A549 (cell line): ENCODE measurements around the gene VIPR2. TPM values are rescaled to one million over a fixed set of nuclear protein-coding genes. Genes with fewer than 3 reads are reported as not detected.

Experiments
- ATAC-seq, 2 experiments: fragments of 200-7000 bp in 1 of 2; fragments of >200 bp in 1 of 2; cut with Nextera tagmentation in 1 of 2; cut with Tn5 transposase in 1 of 2; 3 replicates each; pipeline versions ENCODE4 v1.8.0 to v1.9.1; 2018 to 2020; ENCODE audit warnings: mild to moderate bottlenecking in 1 of 2, moderate library complexity in 1 of 2
- CTCF ChIA-PET: fragments of 300-600 bp; sonication (Branson Sonifier 250); formaldehyde crosslinking; extraction: SDS; loops from one replicate; lab custom pipeline; 2021; ENCODE audit warnings: antibody characterized with exemption, inconsistent platforms; lab: Yijun Ruan, JAX
- POLR2A ChIA-PET: fragments of 350-600 bp; formaldehyde crosslinking; extraction: SDS; loops from one replicate; lab custom pipeline; 2021; ENCODE audit warnings: antibody characterized with exemption, inconsistent platforms; lab: Yijun Ruan, JAX
- DNase-seq, 2 experiments: peaks; one replicate each; pipeline versions ENCODE4 v3.0.0 to v3.0.0-alpha.2; 2011 to 2016; ENCODE audit warnings: low read depth in 1 of 2, low spot score in 1 of 2
- FAIRE-seq: peaks from 2 replicates; lab custom pipeline; 2011; peaks lifted over from hg19 to GRCh38; lab: Jason Lieb, UNC
- H3K27ac ChIP-seq, 2 experiments: fragments of >200 bp; sonication (Bioruptor Twin); formaldehyde crosslinking; 3 replicates each; pipeline ENCODE4 v1.5.1; 2016 to 2017
- H3K4me1 ChIP-seq: fragments of >200 bp; sonication (Bioruptor Twin); formaldehyde crosslinking; 3 replicates; pipeline ENCODE4 v1.6.1; 2016
- H3K4me2 ChIP-seq: fragments of >200 bp; sonication (Bioruptor Twin); formaldehyde crosslinking; 3 replicates; pipeline ENCODE4 v1.6.1; 2016
- H3K4me3 ChIP-seq: fragments of >200 bp; sonication (Bioruptor Twin); formaldehyde crosslinking; 3 replicates; pipeline ENCODE4 v1.5.1; 2016
- H3K9me3 ChIP-seq: fragments of >200 bp; sonication (Bioruptor Twin); formaldehyde crosslinking; 3 replicates; pipeline ENCODE4 v1.6.1; 2016
- BHLHE40 ChIP-seq: IDR thresholded peaks from 2 replicates; pipeline ENCODE4 v1.6.1; 2012; ENCODE audit warnings: low read depth, low read length, inconsistent platforms
- CBX2 ChIP-seq: fragments of 200-600 bp; sonication (generic); IDR thresholded peaks from 2 replicates; pipeline ENCODE4 v1.6.1; 2016; ENCODE audit warnings: low read depth, mild to moderate bottlenecking, borderline replicate concordance
- CEBPB ChIP-seq, 2 experiments: fragments of >200 bp in 1 of 2; sonication (Bioruptor Twin) in 1 of 2; formaldehyde crosslinking in 1 of 2; IDR thresholded peaks; 2 replicates each; pipeline ENCODE4 v1.6.1; 2012 to 2016
- CHD2 ChIP-seq: fragments of 150-350 bp; IDR thresholded peaks from 2 replicates; pipeline ENCODE4 v1.6.1; 2014; ENCODE audit warnings: low read length; ENCODE audit not compliant: partially characterized antibody
- EHF ChIP-seq: fragments of 250-450 bp; sonication (Bioruptor Pico); IDR thresholded peaks from 2 replicates; pipeline ENCODE4 v1.5.0; 2020; ENCODE audit warnings: mild to moderate bottlenecking
- EHMT2 ChIP-seq: fragments of 200-600 bp; sonication (generic); IDR thresholded peaks from 2 replicates; pipeline ENCODE4 v1.6.1; 2016; ENCODE audit warnings: antibody characterized with exemption, low read depth, mild to moderate bottlenecking, moderate library complexity
- ESRRA ChIP-seq: fragments of 150-350 bp; IDR thresholded peaks from 2 replicates; pipeline ENCODE4 v1.6.1; 2014; ENCODE audit warnings: mild to moderate bottlenecking, low read length, borderline replicate concordance
- HDAC2 ChIP-seq: fragments of 200-600 bp; sonication (generic); IDR thresholded peaks from 2 replicates; pipeline ENCODE4 v1.6.1; 2016
- HOXA7 ChIP-seq: fragments of 250-450 bp; sonication (Bioruptor Pico); IDR thresholded peaks from 2 replicates; pipeline ENCODE4 v1.5.0; 2020; ENCODE audit warnings: mild to moderate bottlenecking, moderate library complexity
- HOXB5 ChIP-seq: fragments of 250-450 bp; sonication (Bioruptor Pico); IDR thresholded peaks from 2 replicates; pipeline ENCODE4 v1.5.0; 2020; ENCODE audit warnings: mild to moderate bottlenecking, moderate library complexity
- JUNB ChIP-seq: fragments of >200 bp; sonication (Bioruptor Twin); formaldehyde crosslinking; IDR thresholded peaks from 2 replicates; pipeline ENCODE4 v1.6.1; 2016
- KDM5A ChIP-seq: fragments of 200-600 bp; sonication (generic); IDR thresholded peaks from 2 replicates; pipeline ENCODE4 v1.6.1; 2016; ENCODE audit warnings: antibody characterized with exemption, mild to moderate bottlenecking
- MAFK ChIP-seq: fragments of 450-650 bp; IDR thresholded peaks from 2 replicates; pipeline ENCODE4 v1.6.1; 2014; ENCODE audit not compliant: partially characterized antibody
- NPAS2 ChIP-seq: fragments of 250-450 bp; sonication (Bioruptor Pico); IDR thresholded peaks from 2 replicates; pipeline ENCODE4 v1.8.0; 2022; ENCODE audit warnings: mild to moderate bottlenecking, moderate library complexity, borderline replicate concordance
- POLR2A ChIP-seq: IDR thresholded peaks from 2 replicates; pipeline ENCODE4 v1.6.1; 2012; ENCODE audit warnings: mild to moderate bottlenecking, low read length
- RAD21 ChIP-seq, 2 experiments: fragments of >200 bp in 1 of 2; sonication (Bioruptor Twin) in 1 of 2; formaldehyde crosslinking in 1 of 2; IDR thresholded peaks in 1 of 2; conservative IDR thresholded peaks in 1 of 2; 2 replicates in 1 of 2; 3 replicates in 1 of 2; pipeline ENCODE4 v1.6.1; 2012 to 2018; ENCODE audit warnings: inconsistent platforms in 1 of 2
- RARB ChIP-seq: fragments of 250-450 bp; sonication (Bioruptor Pico); IDR thresholded peaks from 2 replicates; pipeline ENCODE4 v1.8.0; 2021; ENCODE audit warnings: mild to moderate bottlenecking, moderate library complexity
- RCOR1 ChIP-seq: fragments of 150-350 bp; IDR thresholded peaks from 2 replicates; pipeline ENCODE4 v1.6.1; 2014; ENCODE audit warnings: antibody characterized with exemption, low read length, low read depth
- RFX5 ChIP-seq: fragments of 450-650 bp; IDR thresholded peaks from 2 replicates; pipeline ENCODE4 v1.7.1; 2014; ENCODE audit warnings: antibody characterized with exemption, mild to moderate bottlenecking, moderate library complexity
- RNF2 ChIP-seq: fragments of 200-600 bp; sonication (generic); IDR thresholded peaks from 2 replicates; pipeline ENCODE4 v1.6.1; 2016; ENCODE audit warnings: low read depth, mild to moderate bottlenecking, antibody characterized with exemption, moderate library complexity, borderline replicate concordance
- SREBF2 ChIP-seq: fragments of 450-650 bp; IDR thresholded peaks from 2 replicates; pipeline ENCODE4 v1.6.1; 2014; ENCODE audit warnings: mild to moderate bottlenecking, moderate library complexity
- ZC3H11A ChIP-seq: fragments of 450-650 bp; IDR thresholded peaks from 2 replicates; pipeline ENCODE4 v1.6.1; 2014; ENCODE audit warnings: antibody characterized with exemption, mild to moderate bottlenecking
- ZNF302 ChIP-seq: fragments of 250-450 bp; sonication (Bioruptor Pico); IDR thresholded peaks from 2 replicates; pipeline ENCODE4 v1.9.0; 2021; ENCODE audit warnings: inconsistent platforms, mild to moderate bottlenecking, moderate library complexity
- WGBS: methylation state at CpG from one replicate; pipeline ENCODE4 v1.1.6; 2017; ENCODE audit errors: missing lambda C conversion rate; 5-methylcytosine and 5-hydroxymethylcytosine counted together
- polyA plus RNA-seq, 4 experiments: library from polyadenylated mRNA; depleted of rRNA in 3 of 4; stranded (reverse); fragments of >200 nt; fragmentation: RNase III in 1 of 4; extraction: RNeasy Plus Mini Kit Qiagen cat#74134 plus additional on column Dnase treatment in 1 of 4; gene quantifications; 2 replicates in 3 of 4; 3 replicates in 1 of 4; pipeline ENCODE4 v1.2.3, GENCODE V29; 2011 to 2017
- TF ChIP-seq, protein P1 (sequence below): fragments of 150-350 bp; IDR thresholded peaks from 2 replicates; pipeline ENCODE4 v1.6.1; 2014; ENCODE audit warnings: low read depth, mild to moderate bottlenecking, low read length
- TF ChIP-seq, protein P2 (sequence below): fragments of 200-600 bp; sonication (generic); IDR thresholded peaks from 2 replicates; pipeline ENCODE4 v1.6.1; 2016; ENCODE audit warnings: antibody characterized with exemption, mild to moderate bottlenecking, moderate library complexity
- TF ChIP-seq, protein P3 (sequence below): fragments of 250-450 bp; sonication (Bioruptor Pico); IDR thresholded peaks from 2 replicates; pipeline ENCODE4 v1.5.0; 2020; ENCODE audit warnings: low read depth, mild to moderate bottlenecking, moderate library complexity
- TF ChIP-seq, protein P4 (sequence below): fragments of >200 bp; sonication (Bioruptor Twin); formaldehyde crosslinking; IDR thresholded peaks from 3 replicates; pipeline ENCODE4 v1.6.1; 2016

The VIPR2 gene
- polyA plus RNA-seq, 2 of the 4 experiments (the other 2 are of a cell fraction): not detected

DNA sequence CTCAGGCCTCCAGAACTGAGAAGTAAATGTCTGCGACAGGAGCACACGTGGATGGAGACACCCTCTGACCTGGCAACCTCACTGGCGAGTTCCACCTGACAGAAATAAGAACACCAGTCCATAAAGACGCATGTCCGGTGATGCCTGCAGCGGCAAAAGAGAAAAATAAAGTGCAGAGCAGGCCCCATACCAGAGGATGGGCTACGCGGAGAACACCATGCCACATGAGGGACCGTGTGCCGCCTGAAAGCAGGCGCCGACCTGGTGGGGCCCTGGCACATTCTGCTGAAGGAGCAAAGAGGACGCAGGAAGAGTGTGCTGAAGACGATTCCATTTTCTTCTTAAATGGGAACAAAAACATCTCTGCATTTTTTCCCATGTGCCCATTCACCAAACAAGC lies 105.0 kb downstream of the VIPR2 start:
- no peak for DNase-seq
- no peak overlapping the region for H3K4me3 ChIP-seq
- H3K4me1 ChIP-seq: no peaks in the 10 kb centered on the region
- no peak overlapping the region for H3K27ac ChIP-seq
- no peak for ATAC-seq
- H3K9me3 ChIP-seq: peaks cover 7% of the 10 kb centered on the region; the same call in 1 of the 3 replicates
- FAIRE-seq: no peak
- no peak overlapping the region for H3K4me2 ChIP-seq
- 83% methylated on average over 14 of the region's 14 CpGs for WGBS
- ChIA-PET CTCF (interaction anchor here (1.2 kb wide), 1 partner anchor 9 kb away, joined by 5 read pairs; no protein-coding TSS in a partner anchor), POLR2A (no interaction called here)
- TF ChIP-seq, protein P1, sequence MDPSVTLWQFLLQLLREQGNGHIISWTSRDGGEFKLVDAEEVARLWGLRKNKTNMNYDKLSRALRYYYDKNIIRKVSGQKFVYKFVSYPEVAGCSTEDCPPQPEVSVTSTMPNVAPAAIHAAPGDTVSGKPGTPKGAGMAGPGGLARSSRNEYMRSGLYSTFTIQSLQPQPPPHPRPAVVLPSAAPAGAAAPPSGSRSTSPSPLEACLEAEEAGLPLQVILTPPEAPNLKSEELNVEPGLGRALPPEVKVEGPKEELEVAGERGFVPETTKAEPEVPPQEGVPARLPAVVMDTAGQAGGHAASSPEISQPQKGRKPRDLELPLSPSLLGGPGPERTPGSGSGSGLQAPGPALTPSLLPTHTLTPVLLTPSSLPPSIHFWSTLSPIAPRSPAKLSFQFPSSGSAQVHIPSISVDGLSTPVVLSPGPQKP: no peak
- TF ChIP-seq POLR2A (no peak), RNF2 (no peak), JUNB (no peak)

DNA sequence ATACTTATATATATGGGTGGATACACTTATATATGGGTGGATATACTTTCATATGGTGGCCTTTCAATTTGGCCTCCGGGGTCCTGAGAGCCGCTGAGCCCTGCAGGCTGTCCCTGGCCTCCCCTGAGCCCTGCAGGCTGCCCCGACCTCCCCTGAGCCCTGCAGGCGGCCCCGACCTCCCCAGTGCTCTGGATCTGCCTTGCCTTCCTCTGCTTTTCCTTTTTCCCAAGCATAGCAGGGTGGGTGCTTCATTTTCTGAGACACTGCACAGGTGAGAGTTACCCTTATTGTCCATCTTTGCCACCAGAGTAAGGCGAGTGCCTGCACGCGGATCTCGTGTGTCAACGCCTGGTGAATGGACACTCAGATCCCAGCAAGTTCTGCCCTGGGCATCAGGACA lies 106.6 kb downstream of the VIPR2 start:
- Histone ChIP-seq H3K27ac (no peak overlapping the region), H3K4me1 (no peaks in the 10 kb centered on the region), H3K4me3 (no peak overlapping the region), H3K4me2 (no peak overlapping the region), H3K9me3 (no peaks in the 10 kb centered on the region)
- WGBS: 67% methylated on average over 10 of the region's 10 CpGs
- TF ChIP-seq KDM5A: no peak
- no peak for TF ChIP-seq CBX2
- TF ChIP-seq RARB (CRISPR knock-in tag): no peak
- TF ChIP-seq, protein P2, sequence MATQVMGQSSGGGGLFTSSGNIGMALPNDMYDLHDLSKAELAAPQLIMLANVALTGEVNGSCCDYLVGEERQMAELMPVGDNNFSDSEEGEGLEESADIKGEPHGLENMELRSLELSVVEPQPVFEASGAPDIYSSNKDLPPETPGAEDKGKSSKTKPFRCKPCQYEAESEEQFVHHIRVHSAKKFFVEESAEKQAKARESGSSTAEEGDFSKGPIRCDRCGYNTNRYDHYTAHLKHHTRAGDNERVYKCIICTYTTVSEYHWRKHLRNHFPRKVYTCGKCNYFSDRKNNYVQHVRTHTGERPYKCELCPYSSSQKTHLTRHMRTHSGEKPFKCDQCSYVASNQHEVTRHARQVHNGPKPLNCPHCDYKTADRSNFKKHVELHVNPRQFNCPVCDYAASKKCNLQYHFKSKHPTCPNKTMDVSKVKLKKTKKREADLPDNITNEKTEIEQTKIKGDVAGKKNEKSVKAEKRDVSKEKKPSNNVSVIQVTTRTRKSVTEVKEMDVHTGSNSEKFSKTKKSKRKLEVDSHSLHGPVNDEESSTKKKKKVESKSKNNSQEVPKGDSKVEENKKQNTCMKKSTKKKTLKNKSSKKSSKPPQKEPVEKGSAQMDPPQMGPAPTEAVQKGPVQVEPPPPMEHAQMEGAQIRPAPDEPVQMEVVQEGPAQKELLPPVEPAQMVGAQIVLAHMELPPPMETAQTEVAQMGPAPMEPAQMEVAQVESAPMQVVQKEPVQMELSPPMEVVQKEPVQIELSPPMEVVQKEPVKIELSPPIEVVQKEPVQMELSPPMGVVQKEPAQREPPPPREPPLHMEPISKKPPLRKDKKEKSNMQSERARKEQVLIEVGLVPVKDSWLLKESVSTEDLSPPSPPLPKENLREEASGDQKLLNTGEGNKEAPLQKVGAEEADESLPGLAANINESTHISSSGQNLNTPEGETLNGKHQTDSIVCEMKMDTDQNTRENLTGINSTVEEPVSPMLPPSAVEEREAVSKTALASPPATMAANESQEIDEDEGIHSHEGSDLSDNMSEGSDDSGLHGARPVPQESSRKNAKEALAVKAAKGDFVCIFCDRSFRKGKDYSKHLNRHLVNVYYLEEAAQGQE: no peak
- TF ChIP-seq, protein P3, sequence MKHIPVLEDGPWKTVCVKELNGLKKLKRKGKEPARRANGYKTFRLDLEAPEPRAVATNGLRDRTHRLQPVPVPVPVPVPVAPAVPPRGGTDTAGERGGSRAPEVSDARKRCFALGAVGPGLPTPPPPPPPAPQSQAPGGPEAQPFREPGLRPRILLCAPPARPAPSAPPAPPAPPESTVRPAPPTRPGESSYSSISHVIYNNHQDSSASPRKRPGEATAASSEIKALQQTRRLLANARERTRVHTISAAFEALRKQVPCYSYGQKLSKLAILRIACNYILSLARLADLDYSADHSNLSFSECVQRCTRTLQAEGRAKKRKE: no peak
- TF ChIP-seq ZNF302 (CRISPR knock-in tag): no peak
- TF ChIP-seq HDAC2: no peak
- TF ChIP-seq RNF2: no peak
- TF ChIP-seq RCOR1: no peak
- TF ChIP-seq, protein P4, sequence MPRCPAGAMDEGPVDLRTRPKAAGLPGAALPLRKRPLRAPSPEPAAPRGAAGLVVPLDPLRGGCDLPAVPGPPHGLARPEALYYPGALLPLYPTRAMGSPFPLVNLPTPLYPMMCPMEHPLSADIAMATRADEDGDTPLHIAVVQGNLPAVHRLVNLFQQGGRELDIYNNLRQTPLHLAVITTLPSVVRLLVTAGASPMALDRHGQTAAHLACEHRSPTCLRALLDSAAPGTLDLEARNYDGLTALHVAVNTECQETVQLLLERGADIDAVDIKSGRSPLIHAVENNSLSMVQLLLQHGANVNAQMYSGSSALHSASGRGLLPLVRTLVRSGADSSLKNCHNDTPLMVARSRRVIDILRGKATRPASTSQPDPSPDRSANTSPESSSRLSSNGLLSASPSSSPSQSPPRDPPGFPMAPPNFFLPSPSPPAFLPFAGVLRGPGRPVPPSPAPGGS: no peak
- TF ChIP-seq HOXA7 (CRISPR knock-in tag): no peak
- DNase-seq (no peak), FAIRE-seq (no peak), ATAC-seq (no peak)
- ChIA-PET POLR2A (no interaction called here), CTCF (no interaction called here)

DNA sequence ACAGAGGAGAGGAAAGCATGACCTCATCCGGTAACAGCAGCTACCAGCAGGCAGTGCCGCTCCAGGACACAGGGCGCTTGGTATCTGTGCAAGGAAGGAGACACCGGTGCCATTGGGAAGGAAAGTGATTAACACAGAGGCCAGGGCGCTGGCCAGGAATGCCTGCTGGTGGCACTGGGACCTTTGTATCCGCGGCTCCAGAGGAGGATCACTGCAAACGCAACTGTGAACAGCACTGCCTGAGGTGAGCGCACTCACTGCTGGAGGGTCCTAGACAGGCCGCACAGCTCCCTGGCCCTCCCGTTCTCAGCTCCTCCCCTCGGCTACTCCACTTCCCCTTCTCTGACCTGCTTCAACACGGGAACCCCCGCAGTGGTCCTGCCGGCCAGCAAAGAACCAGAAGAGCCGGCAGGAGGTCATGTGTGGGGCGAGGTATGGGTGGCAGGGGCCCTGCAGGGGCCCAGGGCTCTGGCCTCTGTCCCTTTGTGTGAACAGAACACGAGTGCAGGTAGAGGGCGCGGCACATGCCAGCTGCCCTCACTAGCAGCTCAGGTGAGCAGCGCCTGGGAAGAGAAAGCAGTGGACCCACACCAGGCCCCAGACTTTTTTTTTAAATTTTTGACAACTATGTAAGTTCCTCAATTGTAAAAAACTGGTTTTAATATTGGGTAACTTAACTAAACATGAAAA lies 107.6 kb downstream of the VIPR2 start:
- Histone ChIP-seq H3K4me3 (no peak overlapping the region), H3K4me1 (no peaks in the 10 kb centered on the region), H3K4me2 (no peak overlapping the region), H3K9me3 (no peaks in the 10 kb centered on the region), H3K27ac (no peak overlapping the region)
- ATAC-seq (no peak), FAIRE-seq (no peak), DNase-seq (no peak)
- TF ChIP-seq BHLHE40 (no peak), RFX5 (no peak), RARB (CRISPR knock-in tag) (no peak), ESRRA (no peak), CHD2 (no peak), EHMT2 (no peak), EHF (CRISPR knock-in tag) (no peak), CEBPB (IDR thresholded peaks at IDR 0.05) (no peak), MAFK (no peak), HOXA7 (CRISPR knock-in tag) (no peak), ZC3H11A (no peak), NPAS2 (CRISPR knock-in tag) (no peak), HDAC2 (no peak), HOXB5 (CRISPR knock-in tag) (no peak), RAD21 (conservative IDR thresholded peaks at IDR 0.05 in 1 of 2, IDR thresholded peaks at IDR 0.05 in 1 of 2) (no peak), SREBF2 (no peak)
- 75% methylated on average over 20 of the region's 21 CpGs for WGBS
- CTCF ChIA-PET: no interaction called here
- POLR2A ChIA-PET: no interaction called here
